ENCODE measurements around the gene SLC12A5.
"Not testable (repeated sequence)": the region's sequence is repeated elsewhere in the genome, so short reads cannot be mapped to it uniquely, and the experiment has no call there.

SLC12A5 gene

DNA sequence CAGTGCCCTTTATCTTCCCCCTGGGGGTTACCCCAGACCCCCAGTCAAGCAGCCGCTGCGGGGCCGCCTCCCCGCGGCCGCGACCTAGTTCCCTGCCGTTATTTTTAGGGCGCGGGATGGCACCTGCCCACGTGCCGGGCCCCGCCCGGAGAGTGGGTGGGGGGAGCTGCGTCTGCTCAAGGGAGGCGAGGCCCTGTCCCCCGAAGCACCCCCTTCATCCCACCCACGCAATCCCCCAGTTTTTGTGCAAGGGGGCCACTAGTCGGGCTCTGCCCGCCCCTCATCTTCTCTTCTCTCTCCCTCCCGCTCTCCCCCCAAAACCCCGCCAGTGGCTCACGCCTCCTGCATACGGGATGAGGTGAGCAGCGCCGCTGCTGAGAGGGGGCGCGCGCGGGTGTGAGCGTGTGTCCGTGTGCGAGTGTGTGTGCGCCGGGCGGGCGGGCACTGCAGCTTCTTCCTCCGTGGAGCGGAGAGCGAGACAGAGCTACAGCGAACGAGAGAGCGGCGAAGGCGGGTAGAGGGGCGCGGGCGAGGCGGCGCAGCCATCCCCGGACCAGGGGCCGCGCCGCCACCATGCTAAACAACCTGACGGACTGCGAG is at the start of gene SLC12A5:
Gene SLC12A5, plus strand, starts transcription at position 444 of the 600 bp plus-strand sequence. Its CDS starts 130 bp downstream, at position 574.
- DNase-seq: no peak

DNA sequence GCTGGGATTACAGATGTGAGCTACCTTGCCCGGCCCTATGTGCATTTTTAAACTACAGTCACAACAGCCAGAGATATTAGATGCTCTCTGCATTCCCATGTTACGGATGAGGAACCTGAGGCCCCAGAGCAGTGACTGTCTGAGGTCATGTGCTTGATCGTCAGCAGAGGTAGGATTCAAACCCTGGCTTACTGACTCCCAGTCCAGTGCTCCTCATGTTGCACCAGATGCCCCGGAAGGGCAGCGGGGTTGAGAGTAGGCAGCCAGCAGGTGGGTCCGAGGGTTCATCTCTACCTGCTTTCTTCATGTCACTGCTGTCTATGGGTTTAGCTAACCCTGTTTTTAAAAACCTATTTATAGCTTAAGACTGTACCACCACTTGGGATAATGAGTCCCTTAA is 47.8 kb upstream of the SLC12A5 start:
- DNase-seq: no peak

DNA sequence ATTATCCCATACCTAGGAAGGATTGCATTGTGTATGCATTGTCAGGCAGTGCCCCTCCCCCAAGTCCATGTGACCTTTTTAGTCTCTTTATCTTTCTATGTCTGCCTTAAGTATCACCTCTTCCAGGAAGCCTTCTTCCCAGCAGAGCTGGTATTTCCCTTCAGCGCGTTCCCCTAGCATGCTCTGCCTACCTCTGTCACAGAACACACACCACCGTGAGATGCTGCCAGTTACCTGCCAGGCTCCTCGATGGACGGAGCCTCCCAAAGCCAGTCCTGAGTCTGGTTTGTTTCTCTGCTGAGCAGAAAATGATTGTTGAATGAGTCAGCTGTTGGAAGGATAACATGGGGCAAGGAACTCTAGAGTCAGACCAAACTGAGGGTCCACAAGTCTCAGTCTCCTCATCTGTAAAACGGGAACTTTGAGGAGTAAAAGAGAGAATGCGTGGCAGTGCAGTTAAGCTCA is 45.7 kb upstream of the SLC12A5 start:
- DNase-seq: no peak

DNA sequence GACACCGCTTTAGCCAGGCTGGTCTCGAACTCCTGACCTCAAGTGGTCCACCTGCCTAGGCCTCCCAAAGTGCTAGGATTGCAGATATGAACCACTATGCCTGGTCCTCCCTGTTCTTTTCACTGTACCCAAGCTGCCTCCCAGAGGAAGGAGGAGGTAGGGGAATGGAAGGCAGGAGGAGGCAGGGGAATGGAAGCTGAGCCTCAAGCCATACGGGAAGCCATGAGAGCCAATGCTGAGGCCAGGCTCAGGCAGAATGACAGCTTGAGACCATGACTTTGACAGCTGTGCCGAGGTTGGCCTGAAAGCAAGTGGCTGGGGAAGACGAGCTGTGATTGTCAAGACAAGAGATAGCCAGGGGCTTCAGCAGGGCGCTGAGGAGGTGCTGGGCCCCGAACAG is 43.4 kb upstream of the SLC12A5 start:
- DNase-seq: no peak

DNA sequence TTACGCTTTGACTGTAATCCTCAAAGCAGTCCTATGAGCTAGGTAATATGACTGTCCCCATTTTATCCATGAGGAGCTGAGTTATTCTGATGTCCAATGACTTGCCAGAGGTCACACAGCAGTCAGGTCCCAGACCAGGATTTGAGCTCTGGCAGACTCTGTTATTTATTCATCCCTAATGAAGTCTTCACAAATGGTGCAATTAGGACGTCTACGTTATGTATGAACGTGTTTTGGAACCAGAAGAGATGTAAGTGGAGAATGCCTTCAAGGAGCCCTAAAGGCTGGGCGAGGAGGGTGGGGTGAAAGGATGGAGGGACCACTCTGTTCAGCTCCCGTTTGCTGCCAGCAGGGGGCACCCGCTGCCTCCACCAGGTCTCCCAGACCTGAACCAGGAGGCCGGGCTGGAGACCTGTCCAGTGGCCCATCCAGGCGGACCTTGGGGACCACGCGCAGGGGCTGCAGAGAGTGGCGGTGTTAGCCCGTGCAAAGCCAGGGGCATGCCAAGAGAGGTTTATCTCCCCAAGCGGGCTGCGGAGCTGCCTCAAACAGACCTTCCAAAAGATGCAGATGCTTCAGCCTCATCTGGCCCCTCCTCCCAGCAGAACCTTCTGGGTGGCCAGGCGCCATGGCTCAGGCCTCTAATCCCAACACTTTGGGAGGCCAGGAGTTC is 41.8 kb upstream of the SLC12A5 start:
- peak; percentile 65 for DNase-seq

DNA sequence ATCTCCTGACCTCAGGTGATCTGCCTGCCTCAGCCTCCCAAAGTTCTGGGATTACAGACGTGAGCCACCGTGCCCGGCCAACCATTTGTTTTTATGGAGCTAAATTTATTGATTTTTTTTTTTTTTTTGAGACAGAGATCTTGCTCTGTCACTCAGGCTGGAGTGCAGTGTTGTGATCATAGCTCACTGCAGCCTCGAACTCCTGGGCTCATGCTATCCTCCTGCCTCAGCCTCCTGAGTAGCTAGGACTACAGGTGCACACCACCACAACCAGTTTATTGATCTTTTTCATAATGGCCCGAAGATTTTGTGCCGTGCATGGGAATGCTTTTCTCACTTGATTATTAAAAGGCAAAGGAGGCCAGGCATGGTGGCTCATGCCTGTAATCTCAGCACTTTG is 40.2 kb upstream of the SLC12A5 start:
- DNase-seq: not testable (repeated sequence)

DNA sequence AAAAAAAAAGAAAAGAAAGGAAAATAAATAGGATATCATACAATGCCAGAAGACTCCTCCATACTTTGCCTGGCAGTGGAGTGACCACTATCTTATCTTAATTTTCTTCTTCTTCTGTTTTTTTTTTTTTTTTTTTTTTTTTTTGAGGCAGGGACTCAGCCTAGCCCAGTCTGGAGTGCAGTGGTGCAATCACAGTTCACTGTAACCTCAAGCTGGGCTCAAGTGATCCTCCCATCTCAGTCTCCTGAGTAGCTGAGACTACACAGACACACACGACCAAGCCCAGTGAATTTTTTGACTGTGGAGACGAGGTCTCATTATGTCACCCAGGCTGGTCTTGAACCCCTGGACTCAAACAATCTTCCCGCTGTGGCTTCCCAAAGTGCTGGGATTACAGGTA is 37.4 kb upstream of the SLC12A5 start:
- DNase-seq: no peak

DNA sequence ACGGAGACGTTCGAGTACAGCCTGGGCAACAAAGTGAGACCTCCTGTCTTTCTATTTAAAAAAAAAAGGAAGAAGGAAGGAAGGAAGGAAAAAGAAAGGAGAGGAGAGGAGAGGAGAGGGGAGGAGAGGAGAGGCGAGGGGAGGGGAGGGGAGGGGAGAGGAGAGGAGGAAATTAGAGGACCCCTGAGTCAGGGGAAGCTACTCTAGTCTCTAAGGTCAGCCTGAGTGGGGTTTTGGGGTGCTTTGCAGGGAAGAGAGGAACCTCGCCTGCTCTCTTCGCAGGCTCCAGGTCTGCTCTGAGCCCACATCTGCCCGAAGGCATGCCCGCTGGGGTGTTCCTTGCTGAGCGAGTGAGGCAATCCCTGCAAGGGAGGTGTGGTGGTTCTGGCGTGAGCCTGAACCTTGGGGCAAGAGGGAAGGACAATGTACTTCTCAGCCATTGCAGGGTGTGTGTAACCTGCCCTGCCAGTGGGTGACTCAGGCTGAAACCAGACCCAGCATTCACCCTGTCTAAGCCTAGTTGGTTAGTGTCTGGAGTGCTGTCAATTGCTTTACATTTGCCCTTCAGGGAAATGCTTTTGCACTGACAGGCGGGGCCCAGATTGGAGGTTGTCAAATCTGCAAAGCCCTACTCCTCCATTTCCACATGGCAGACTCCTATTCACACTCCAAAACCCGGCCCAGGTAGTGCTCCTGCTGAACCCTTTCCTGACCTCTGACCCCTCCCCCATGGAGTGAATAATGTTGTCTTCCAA is 35.6 kb upstream of the SLC12A5 start:
- DNase-seq: no peak

DNA sequence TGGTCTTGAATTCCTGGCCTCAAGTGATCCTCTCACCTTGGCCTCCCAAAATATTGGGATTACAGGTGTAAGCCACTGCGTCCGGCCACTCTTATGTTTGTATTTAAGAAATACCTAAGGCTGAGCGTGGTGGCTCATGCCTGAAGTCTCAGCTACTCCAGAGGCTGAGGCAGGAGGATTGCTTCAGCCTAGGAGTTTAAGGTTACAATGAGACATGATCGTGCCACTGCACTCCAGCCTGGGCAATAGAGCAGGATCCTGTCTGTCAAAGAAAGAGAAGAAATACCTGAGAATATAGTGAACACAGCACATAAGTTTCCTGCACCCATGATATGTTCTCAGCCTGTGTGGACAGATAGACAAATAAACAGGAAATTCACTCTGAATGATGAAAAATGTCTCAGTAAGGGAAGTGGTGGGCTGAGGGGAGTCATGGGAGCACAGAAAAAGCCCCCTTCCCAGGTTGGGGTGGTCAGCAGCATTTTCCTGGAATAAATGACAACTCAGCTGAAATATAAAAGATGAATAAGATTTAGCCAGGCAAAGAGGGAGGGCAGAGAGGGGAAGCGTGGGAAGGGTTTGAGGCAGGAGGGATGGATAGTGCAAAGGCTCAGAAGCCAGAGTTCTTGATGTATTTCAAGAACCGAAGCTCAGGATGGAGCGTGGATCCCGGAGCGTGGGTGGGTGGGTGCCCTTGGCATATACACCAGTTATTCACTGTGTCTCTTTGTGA is 34.1 kb upstream of the SLC12A5 start:
- no peak for DNase-seq

DNA sequence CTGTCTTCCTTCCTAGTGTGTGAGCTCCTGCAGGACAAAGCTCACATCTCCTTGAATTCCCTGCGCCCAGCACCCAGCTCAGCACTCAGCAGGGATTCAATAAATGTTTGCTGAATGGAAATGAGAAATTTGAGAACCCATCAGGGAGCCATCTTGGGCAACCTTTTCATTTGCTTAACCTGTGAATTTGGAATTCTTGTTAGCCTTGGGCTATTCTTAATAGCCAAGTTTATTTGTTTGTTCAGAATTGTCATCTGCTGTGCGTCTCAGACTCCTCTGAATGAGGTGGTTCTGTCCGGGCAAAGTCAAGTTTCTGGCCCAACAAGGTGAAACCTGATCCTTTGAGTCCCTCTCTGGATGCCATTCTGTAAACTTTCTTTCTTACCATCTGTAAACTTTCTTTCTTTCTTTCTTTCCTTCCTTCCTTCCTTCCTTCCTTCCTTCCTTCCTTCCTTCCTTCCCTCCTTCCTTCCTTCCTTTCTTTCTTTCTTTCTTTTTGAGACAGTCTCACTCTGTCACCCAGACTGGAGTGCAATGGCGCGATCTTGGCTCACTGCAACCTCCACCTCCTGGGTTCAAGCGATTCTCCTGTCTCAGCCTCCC is 33.4 kb upstream of the SLC12A5 start:
- DNase-seq: not testable (repeated sequence)

DNA sequence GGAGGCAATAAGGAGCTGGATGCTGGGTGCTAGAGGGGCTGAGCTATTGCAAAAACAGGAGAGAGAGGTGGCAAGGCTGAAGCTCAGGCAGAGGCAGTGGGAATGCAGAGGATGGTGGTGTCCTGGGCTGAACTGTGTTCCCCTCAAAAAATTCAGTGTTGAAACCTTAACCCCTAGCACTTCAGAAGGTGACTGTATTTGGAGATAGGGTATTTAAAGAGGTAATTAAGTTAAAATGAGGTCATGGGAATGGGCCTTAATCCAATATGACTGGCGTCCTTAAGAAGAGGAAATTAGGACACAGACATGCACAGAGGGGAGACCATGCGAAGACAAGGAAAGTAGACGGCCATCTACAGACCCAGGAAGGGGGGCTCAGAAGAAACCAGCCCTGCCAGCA is 31.8 kb upstream of the SLC12A5 start:
- no peak for DNase-seq

DNA sequence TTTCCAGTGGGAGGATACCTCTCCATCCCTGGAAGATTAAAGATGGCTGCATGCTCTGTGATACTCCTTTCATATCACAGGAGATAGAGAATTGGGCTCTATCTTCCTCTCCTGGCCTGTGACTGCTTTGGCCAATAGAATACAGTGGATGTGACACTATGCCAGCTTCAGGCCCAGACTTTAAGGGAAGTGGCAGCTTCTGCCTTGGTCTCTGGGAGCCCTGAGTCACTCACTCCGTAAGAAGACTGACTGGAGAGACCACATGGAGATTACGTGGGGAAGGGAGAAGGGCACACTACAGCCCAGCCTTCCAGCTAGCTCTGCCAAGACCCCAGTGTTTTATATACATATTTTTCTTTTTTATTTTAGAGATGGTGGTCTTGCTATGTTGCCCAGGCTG is 30.7 kb upstream of the SLC12A5 start:
- no peak for DNase-seq

DNA sequence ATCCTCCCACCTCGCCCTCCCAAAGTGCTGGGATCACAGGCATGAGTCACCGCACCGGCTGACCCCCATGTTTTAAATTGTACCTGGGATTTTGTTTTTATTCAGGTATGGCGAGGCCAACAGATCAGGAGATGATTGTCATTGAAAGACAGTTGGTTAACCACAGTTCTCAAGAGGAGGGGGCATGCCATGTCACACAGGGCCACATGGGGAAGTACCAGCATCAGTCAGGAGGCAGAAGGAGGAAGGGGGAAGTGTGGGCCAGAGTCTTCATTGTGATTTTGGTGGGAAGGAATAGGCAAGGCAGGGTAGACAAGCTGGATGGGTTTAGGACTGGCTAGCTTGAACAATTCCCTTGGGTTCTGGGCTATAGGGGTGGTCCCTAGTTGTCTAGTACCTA is 30.3 kb upstream of the SLC12A5 start:
- no peak for DNase-seq

DNA sequence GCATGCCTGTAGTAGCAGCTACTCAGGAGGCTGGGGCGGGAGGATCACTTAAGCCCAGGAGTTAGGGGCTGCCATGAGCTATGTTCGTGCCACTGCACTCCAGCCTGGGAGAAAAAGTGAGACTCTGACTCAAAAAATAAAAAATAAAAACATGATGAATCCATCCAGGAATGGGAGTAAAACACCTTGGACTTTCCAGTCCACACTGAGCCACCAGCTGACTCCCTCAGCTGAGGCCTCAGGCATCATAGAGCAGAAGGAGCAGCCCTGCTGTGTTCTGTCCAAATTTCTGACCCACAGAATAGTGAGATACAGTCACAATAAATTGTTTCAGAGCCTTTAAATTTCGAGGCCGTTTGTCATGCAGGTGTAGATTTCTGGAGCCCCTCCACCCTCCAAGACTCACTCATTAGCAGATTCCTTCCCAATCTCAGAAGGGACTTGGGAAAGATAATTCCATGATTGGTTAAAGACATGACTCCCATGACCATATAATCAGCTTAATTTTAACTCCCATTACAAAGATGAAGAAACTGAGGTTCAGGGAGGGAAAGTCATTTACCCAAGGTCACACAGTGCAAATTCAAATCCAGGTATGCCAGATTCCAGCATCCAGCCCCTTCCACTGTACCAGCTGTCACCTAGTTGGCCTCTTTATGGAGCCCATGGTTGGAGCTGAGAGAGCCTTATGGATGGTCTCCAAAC is 29.3 kb upstream of the SLC12A5 start:
- no peak for DNase-seq

DNA sequence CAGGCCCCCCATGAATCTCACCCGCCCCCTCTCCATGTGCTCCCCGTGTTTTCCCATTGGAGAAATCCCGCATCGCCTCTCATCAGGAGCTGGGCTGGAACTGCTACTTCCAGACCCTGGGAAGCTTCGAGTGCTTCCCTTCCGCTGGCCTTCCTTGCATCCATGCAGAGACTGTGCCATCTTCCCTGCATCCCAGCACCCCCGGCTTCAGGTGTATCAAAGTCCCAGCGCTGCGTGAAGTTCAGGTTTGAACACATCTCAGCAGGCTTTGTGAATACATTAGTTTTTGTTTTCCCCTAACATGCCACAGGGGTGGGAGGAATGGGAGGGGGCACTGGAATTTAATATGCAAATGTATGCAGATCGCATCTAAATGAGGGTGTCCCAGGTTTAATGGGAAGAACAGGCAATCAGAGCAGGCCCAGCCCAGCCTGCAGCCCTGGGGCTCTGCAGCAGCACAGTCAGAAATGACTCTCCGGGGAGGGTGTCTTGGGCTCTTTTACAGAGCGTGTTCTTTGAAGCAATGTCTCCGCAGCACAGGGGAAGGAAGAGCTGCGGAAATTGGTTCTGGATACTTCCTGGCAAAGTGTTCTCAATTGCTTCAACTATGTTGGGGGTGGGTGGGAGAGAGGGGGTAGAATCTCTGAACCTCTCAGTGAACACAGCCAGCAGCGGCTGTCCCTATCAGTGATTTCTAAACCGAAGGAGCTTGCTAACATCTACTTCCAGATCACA is 28.6 kb upstream of the SLC12A5 start:
- DNase-seq: no peak

DNA sequence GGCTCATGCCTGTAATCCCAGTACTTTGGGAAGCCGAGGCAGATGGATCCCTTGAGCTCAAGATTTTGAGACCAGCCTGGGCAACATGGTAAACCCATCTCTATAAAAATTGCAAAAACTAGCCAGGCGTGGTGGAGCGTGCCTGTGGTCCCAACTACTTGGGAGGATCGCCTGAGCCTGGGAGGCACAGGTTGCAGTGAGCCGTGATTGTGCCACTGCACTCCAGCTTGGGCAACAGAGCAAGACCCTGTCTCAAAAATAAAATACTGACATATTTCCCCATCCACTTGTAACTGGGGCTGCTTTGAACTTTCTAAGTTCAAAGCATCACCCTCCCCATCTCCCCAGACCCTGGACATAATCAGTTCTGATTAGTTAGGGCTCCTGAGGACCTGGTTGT is 27.5 kb upstream of the SLC12A5 start:
- no peak for DNase-seq

DNA sequence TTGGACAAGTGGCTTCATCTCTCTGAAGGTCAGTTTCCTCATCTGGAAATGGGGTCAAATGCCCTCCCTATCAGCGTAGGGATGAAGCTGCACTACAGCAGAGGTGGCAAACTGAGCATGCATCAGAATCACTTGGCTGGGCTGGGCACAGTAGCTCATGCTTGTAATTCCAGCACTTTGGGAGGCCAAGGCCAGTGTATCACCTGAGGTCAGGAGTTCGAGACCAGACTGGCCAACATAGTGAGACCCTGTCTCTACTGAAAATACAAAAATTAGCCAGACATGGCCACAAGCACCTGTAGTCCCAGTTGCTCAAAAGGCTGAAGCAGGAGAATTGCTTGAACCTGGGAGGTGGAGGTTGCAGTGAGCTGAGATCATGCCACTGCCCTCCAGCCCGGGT is 27.0 kb upstream of the SLC12A5 start:
- DNase-seq: no peak

DNA sequence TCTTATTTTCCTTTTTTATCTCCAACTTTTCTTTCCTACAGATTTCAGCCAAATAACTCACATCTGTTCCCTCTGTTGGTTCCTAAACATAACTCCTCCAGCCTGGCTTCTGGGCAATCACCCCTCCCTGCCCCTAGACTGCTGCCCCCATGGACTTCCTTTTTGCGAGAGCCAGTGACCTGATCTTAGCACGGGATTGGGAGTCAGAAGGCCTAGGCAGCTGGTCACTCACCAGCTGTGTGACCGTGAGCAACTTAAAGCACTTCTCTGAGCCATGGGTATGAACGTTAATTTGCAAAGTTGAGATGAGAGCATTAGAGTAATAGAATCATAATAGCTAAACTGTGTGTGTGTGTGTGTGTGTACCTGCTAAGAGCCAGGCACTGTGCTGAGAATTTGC is 24.8 kb upstream of the SLC12A5 start:
- DNase-seq: no peak

DNA sequence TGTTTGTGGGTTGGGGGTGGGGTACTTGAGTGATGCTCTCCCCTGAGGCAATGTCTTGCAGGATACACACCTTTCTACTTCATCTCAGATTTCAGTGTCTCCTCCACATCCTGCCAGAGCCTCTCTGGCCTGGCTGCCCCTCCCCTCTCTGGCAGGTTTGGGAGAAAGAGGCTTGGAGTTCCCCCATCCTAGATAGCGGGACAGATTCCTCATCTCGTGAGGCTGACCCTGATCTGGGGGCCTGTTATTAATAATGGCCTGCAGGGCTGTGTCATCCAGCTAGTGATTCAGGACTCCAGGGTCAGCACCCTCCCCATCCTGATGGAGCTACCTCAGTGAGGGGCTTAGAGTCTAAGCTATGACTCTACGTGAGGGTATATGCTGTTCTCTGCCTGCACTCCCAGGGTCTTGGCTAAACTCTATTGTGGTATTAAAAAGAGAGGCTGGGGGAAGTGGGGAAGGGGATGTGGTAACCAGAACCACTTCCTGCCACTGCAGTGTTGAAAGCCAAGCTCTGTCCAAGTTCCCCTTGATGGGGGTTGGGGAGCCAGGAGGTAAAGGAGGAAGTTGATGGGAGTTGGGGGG is 24.0 kb upstream of the SLC12A5 start:
- peak; percentile 48 for DNase-seq

DNA sequence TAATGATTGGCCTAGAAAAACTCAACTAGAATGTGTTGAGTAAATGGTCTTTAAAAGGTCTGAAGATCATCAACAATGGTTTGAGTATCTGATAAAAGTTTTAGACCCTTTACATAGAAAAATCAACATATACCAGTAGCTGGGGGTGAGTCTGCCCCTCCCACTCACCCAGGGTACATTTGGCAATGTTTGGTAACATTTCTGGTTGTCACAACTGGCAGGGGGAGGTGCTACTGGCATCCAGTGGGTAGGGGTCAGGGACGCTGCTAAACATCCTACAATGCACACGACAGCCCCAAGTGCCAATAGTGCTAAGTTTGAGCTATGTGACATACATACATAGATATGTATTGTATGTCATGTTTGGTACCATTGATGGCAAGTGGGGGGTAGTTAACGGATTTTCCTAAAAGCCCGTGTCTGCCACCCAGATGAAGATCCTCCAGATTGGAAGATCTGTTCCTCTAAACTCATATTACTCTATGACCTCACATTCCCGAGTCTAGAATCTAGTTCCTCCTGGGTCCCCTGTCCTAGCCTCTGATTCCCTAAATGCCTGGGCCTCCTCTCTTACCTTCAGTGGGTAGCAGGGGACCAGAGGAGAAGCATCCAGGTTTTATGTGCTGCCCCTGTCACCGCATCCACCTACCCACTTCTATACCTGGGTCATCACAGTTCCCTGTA is 22.9 kb upstream of the SLC12A5 start:
- no peak for DNase-seq

DNA sequence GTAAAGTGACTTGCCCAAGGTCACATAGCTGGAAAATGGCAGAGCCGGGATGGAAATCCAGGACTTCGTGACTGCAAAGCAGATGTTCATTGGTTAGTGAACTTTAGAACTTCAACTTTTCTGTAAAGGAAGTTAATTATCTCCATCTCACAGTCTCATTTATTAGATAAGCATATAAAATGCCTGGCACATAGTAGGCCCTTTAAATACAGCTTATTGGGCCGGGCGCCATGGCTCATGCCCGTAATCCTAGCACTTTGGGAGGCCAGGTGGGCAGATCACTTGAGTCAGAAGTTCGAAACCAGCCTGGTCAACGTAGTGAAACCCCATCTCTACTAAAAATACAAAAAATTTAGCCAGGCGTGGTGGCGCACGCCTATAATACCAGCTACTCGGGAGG is 22.1 kb upstream of the SLC12A5 start:
- DNase-seq: no peak
